Heart left ventricle (tissue), 16 donors: ENCODE data around the gene XKR7. TPM values are rescaled to one million over a fixed set of nuclear protein-coding genes. Genes with fewer than 3 reads are reported as not detected.

Experiments
- ATAC-seq, 4 donors: fragments of 200-7000 bp; cut with Tn5 transposase; one replicate each; pipeline ENCODE4 v1.9.1; 2020 to 2022; ENCODE audit warnings: moderate library complexity in 4 of 4, mild to moderate bottlenecking in 3 of 4, moderate number of reproducible peaks in 1 of 4
- DNase-seq, 5 donors: peaks; one replicate each; pipeline ENCODE4 v3.0.0-alpha.2; 2020
- H3K27ac ChIP-seq, 12 donors: fragments of 200-600 bp; sonication (generic) in 4 of 12; one replicate each; pipeline versions ENCODE4 v1.5.0 to v1.8.0; 2016 to 2022; ENCODE audit warnings: mild to moderate bottlenecking in 2 of 12
- H3K27me3 ChIP-seq, 9 donors: fragments of 200-600 bp; sonication (generic) in 2 of 9; one replicate each; pipeline versions ENCODE4 v1.5.1 to v1.8.0; 2016 to 2022; ENCODE audit warnings: mild to moderate bottlenecking in 3 of 9
- H3K36me3 ChIP-seq, 9 donors: fragments of 200-600 bp; sonication (generic) in 2 of 9; one replicate each; pipeline versions ENCODE4 v1.5.0 to v1.8.0; 2018 to 2022; ENCODE audit warnings: mild to moderate bottlenecking in 2 of 9
- H3K4me1 ChIP-seq, 12 donors: fragments of 200-600 bp; sonication (generic) in 4 of 12; one replicate each; pipeline versions ENCODE4 v1.5.0 to v1.8.0; 2016 to 2022; ENCODE audit warnings: mild to moderate bottlenecking in 3 of 12
- H3K4me3 ChIP-seq, 12 donors: fragments of 200-600 bp; sonication (generic) in 4 of 12; one replicate each; pipeline versions ENCODE4 v1.5.0 to v1.8.0; 2017 to 2022; ENCODE audit warnings: mild to moderate bottlenecking in 9 of 12, moderate library complexity in 4 of 12
- H3K9me3 ChIP-seq, 12 donors: fragments of 200-600 bp; sonication (generic) in 4 of 12; one replicate each; pipeline versions ENCODE4 v1.5.0 to v1.8.0; 2016 to 2022; ENCODE audit warnings: mild to moderate bottlenecking in 1 of 12
- POLR2A ChIP-seq, 2 donors: fragments of 450-650 bp; IDR thresholded peaks; one replicate each; pipeline ENCODE4 v1.6.1; 2017; ENCODE audit warnings: antibody characterized with exemption in 2 of 2, mild to moderate bottlenecking in 2 of 2, moderate library complexity in 2 of 2
- WGBS, 4 donors: extraction: QIAGEN DNeasy Blood & Tissue Kit in 2 of 4; methylation state at CpG; one replicate each; pipeline versions ENCODE4 v1.1.5 to v1.1.7; 2013 to 2018; 5-methylcytosine and 5-hydroxymethylcytosine counted together
- intact Hi-C, 10 donors: fragments of 100-400 bp; cut with DNase I; formaldehyde crosslinking; loops; one replicate each; pipeline versions ENCODE4 v1.11.1 to v1.14.2; 2022
- polyA plus RNA-seq, 2 donors: library from polyadenylated mRNA; stranded (reverse); fragments of 200-250 nt; gene quantifications; one replicate each; pipeline ENCODE4 v1.2.3, GENCODE V29; 2013
- total RNA-seq, 9 donors: library from RNA; depleted of rRNA in 2 of 9; stranded (reverse); fragments of >200 nt in 2 of 9; fragmentation: NEBNext Ultra II Directional in 3 of 9; extraction: Animal tissue kit (Norgen Biotek cat#: 25700) in 3 of 9; gene quantifications; one replicate each; pipeline versions ENCODE4 v1.1.0 to v1.2.4, GENCODE V29; 2016 to 2023
- TF ChIP-seq, protein P1 (sequence below), 12 donors: fragments of 200-600 bp; sonication (generic) in 4 of 12; IDR thresholded peaks; one replicate each; pipeline versions ENCODE4 v1.5.0 to v1.8.0; 2018 to 2022; ENCODE audit warnings: antibody characterized with exemption in 12 of 12, mild to moderate bottlenecking in 5 of 12
- donor health status: ischemic (EF 13 %, LVEDD 7.1; RV severe dilation, severe dysfunction).
- donor health status: healthy with polysubstance abuse.
- donor health status: DM: no; HTN: yes; CAD: no.
- donor health status: DM: no; HTN: no; CAD: no.
- donor health status: ischemic (EF 25% LVEDD 6.9; RV normal size, moderate dysfunction).
- donor health status: ischemic (EF 25% LVEDD 5.7; RV mildly dilated, moderate dysfunction).
- donor health status: healthy.
- donor health status: DM: yes; HTN: yes; CAD: no.
- donor health status: ischemic (EF 35%, LVEDD 5.7; RV mildly dilated, moderate dysfunction).
- donor health status: nonischemic (EF 11% LVEDD 7.7; RV severe dilation, severe dysfunction).
- donor health status: DM: yes; HTN: yes; CAD: no.
- donor health status: PGD.
- donor health status: ischemic (EF 29% LVEDD 5.4; RV normal size, mild dysfunction).
- donor health status: nonischemic (EF 23%, LVEDD 6.1; RV moderate dilation, normal function).

Gene XKR7
- total and polyA plus RNA-seq, 11 donors: not detected

DNA sequence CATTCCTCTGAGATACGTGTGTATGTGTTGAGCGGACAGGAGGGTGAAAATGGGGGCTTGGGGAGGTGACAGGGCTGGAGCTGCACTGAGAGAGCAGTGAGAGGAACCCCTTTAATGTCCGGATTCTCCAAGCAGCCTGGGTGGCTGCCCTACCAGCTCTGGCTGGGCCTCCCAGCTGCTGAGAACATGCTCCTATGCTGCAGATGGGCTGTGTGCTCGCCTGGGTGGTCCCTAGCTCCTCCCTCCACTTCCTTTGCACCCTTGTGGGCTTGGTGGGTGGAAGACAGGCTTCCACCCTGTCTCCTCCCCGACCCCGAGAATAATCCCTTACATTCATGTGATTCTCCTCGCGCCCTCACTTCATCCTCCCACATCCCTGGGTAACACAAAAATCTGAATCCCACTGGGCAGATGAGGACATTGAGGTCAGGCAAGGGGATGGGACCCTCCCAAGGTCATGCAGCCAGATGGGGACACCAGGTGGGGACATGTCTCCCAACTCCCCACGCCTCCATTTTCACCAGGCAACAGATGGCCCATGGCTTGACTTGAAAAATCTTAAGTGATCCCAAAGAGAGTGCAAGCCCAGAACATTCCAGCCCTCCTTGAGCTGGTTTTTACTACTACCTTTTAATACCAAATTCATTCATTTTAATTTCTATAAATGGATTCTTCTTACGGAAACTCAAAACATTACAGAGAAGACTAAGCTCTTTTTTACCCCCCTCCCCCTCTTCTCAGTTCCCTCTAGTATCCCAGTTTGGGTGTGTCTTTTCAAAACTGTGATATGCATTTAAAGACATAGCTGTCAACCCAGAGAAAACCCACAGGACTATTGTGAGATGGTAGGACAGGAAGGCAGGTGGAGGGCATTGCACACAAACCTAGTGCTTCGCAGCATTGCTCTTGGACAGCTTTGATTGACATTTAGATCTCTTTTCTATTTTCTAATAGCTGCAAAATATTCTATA, 11.1 kb upstream of the XKR7 start:
- Histone ChIP-seq H3K27ac (no peak overlapping the region), H3K9me3 (no peaks in the 10 kb centered on the region), H3K36me3 (no peaks in the 10 kb centered on the region), H3K27me3 (peaks cover 0 to 15% (median 0%) of the 10 kb centered on the region in 9 donors), H3K4me3 (no peak overlapping the region), H3K4me1 (peaks cover 0 to 4% (median 0%) of the 10 kb centered on the region in 12 donors)
- DNase-seq (no peak), ATAC-seq (no peak)
- TF ChIP-seq, protein P1, sequence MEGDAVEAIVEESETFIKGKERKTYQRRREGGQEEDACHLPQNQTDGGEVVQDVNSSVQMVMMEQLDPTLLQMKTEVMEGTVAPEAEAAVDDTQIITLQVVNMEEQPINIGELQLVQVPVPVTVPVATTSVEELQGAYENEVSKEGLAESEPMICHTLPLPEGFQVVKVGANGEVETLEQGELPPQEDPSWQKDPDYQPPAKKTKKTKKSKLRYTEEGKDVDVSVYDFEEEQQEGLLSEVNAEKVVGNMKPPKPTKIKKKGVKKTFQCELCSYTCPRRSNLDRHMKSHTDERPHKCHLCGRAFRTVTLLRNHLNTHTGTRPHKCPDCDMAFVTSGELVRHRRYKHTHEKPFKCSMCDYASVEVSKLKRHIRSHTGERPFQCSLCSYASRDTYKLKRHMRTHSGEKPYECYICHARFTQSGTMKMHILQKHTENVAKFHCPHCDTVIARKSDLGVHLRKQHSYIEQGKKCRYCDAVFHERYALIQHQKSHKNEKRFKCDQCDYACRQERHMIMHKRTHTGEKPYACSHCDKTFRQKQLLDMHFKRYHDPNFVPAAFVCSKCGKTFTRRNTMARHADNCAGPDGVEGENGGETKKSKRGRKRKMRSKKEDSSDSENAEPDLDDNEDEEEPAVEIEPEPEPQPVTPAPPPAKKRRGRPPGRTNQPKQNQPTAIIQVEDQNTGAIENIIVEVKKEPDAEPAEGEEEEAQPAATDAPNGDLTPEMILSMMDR (IDR thresholded peaks at IDR 0.05): no peak
- no peak for TF ChIP-seq POLR2A (IDR thresholded peaks at IDR 0.05)
- intact Hi-C loops: loop anchor here in 2 of 10 donors (10.0 kb wide), 2 partner anchors 78 to 132 kb away; no protein-coding TSS in a partner anchor
- WGBS, 4 donors: 40 to 50% (median 43%) methylated on average over 11 of the region's 11 CpGs

DNA sequence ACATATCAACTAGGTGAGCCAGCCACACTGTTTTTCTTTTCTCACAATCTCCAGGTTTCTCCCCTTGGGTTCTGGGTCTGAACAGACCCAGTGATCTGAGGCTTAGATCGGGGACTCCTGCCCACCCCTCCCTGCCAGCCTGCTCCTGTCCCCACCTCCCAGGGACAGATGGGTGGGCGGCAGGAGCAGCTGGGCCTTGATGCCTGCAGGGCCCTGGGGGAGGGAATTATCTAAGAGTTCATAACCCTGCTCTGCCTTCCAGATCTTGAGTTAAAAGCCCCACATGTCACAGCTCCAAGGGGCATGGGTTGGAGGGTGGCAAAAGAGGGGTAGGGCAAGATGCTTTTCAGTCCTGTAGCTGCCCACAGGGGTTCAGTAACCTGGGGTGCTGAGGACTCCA, 5.2 kb upstream of the XKR7 start:
- peaks cover 15 to 48% (median 21%) of the 10 kb centered on the region in 9 donors for H3K27me3 ChIP-seq
- intact Hi-C loops: no loop called here

GRCh38 chr20:31963889-31964288, 4.1 kb upstream of the XKR7 start:
- Histone ChIP-seq H3K4me1 (peaks cover 0 to 12% (median 0%) of the 10 kb centered on the region in 12 donors), H3K36me3 (no peaks in the 10 kb centered on the region), H3K4me3 (no peak overlapping the region), H3K27me3 (peaks cover 15 to 45% (median 24%) of the 10 kb centered on the region in 9 donors), H3K27ac (no peak overlapping the region), H3K9me3 (no peaks in the 10 kb centered on the region)
- ATAC-seq (no peak), DNase-seq (no peak)
- intact Hi-C loops: no loop called here
- TF ChIP-seq, protein P1 (IDR thresholded peaks at IDR 0.05): no peak
- no peak for TF ChIP-seq POLR2A (IDR thresholded peaks at IDR 0.05)
- 66 to 73% (median 70%) methylated on average over 6 of the region's 6 CpGs for WGBS, 4 donors

More for the DNA sequence above, 5.2 kb upstream of the XKR7 start:
- no peak overlapping the region for H3K27ac ChIP-seq
- H3K4me1 ChIP-seq: peaks cover 0 to 2% (median 0%) of the 10 kb centered on the region in 12 donors
- H3K9me3 ChIP-seq: no peaks in the 10 kb centered on the region
- no peak for ATAC-seq
- H3K4me3 ChIP-seq: no peak overlapping the region
- DNase-seq: no peak
- H3K36me3 ChIP-seq: no peaks in the 10 kb centered on the region
- 7 to 42% (median 28%) methylated on average over 2 of the region's 2 CpGs for WGBS, 4 donors
- TF ChIP-seq POLR2A (IDR thresholded peaks at IDR 0.05): no peak
- TF ChIP-seq, protein P1 (IDR thresholded peaks at IDR 0.05): no peak

- Histone ChIP-seq H3K9me3 (no peaks in the 10 kb centered on the region), H3K27ac (no peak overlapping the region), H3K4me1 (peaks cover 0 to 12% (median 0%) of the 10 kb centered on the region in 12 donors), H3K36me3 (no peaks in the 10 kb centered on the region), H3K4me3 (no peak overlapping the region), H3K27me3 (peaks cover 15 to 60% (median 23%) of the 10 kb centered on the region in 9 donors)
- no peak for DNase-seq
- WGBS, 4 donors: 2 to 12% (median 9%) methylated on average over 5 of the region's 5 CpGs
- TF ChIP-seq, protein P1 (IDR thresholded peaks at IDR 0.05): no peak
- no peak for TF ChIP-seq POLR2A (IDR thresholded peaks at IDR 0.05)
- ATAC-seq: no peak
- intact Hi-C loops: no loop called here
Measured at GRCh38 chr20:31966991-31967655, 828 bp upstream of the XKR7 start.
